SK-N-DZ (cell line): ENCODE measurements around the gene RB1.
"Not testable (repeated sequence)": the region's sequence is repeated elsewhere in the genome, so short reads cannot be mapped to it uniquely, and the experiment has no call there.

ENCODE experiments used
- DNase-seq: peaks from one replicate; pipeline ENCODE4 v3.0.0-alpha.2; 2015; ENCODE audit warnings: low spot score

The RB1 gene

DNA sequence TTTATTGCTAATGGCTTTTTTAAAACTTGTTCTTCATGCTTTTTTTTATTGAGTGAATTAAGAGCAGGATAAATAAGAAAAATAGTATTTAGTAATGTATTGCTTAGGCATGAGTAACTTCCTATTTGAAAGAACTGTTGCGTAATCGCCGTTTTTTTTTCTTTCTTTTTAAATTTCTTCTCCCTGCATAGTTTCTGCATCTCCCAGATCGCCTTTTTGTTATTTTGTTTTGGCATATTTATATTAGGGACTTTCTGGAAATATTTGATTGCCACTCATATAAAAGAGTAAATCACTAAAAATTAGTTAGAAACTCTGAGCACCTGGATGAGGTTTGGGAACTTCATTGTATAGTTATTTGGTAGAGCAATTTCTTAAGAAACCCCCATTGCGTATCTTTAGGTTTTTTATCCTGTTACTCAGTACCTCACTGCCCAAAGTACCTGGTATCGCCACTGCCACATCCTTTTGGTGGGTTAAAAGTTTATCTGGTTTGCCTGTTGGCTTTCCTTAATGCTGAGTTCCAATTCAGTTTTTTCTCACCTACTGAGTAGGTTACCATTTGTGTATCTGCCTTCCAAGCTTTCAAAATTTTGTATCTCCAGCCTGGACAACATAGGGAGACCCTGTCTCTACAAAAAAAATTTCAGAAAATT, 145.5 kb downstream of the RB1 start:
- no peak for DNase-seq

- no peak for DNase-seq
Measured at GRCh38 chr13:48449656-48450055, 146.1 kb downstream of the RB1 start.

GRCh38 chr13:48451196-48451595, 147.6 kb downstream of the RB1 start:
- DNase-seq: not testable (repeated sequence)

- DNase-seq: no peak
Measured at GRCh38 chr13:48456546-48456945, 153.0 kb downstream of the RB1 start.

GRCh38 chr13:48457578-48458242, 154.2 kb downstream of the RB1 start:
- DNase-seq: no peak

DNA sequence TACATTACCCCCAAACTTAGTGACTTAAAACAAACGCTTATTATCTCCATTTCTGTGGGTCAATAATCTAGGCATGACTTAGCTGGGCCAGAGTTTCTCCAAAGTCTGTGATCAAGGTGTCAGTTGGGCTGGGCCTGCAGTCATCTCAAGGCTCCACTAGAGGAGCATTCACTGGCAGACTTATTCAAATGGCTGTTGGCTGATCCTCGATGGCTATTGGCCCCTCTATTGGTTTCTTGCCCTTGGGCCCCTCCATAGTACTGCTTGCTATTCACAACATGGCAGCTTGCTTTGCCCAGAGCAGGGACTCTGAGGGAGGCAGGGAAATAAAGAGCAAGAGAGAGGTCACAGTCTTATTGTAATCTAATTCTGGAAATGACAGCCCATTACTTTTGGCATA, 171.7 kb downstream of the RB1 start:
- DNase-seq: no peak

GRCh38 chr13:48476215-48476614, 172.7 kb downstream of the RB1 start:
- no peak for DNase-seq

- DNase-seq: no peak
Measured at GRCh38 chr13:48476686-48477085, 173.1 kb downstream of the RB1 start.

- no peak for DNase-seq
Measured at GRCh38 chr13:48477191-48477855, 173.8 kb downstream of the RB1 start.

- no peak for DNase-seq
Measured at GRCh38 chr13:48478391-48478790, 174.8 kb downstream of the RB1 start.

GRCh38 chr13:48483575-48483974, 180.0 kb downstream of the RB1 start:
- no peak for DNase-seq

DNA sequence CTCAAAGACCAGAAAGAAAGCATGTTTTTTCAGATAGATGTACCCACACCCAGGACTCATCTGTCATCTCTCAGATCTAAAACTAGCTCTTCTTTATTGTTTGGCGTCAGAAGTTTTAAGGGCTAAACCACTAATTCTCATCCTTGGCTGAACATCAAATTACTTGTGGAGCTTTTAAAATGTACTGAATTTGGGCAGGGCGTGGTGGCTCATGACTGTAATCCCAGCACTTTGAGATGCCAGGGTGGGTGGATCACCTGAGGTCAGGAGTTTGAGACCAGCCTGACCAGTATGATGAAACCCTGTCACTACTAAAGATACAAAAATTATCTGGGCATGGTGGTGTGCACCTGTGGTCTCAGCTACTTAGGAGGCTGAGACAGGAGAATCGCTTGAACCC, 181.9 kb downstream of the RB1 start:
- DNase-seq: no peak

DNA sequence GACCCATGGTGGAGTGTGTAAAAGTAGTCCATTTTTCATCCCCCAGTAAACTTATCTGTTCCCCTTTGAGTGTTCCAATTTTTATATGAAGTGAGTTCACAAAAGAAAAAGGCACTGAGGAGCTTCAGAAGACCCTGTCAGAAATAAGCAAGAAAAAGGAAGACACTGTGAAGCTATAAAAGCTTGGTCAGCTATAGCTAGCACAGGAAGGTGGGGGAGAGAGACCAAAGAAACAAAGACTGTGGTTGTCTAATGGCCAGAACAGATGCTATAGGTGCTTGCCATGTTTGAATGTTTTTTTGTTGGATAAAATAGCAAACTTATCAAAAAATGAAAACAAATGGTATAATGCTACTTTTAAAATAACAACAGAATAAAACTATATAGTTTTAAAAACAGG, 182.8 kb downstream of the RB1 start:
- DNase-seq: no peak

- DNase-seq: no peak
Measured at GRCh38 chr13:48486836-48487235, 183.3 kb downstream of the RB1 start.

DNA sequence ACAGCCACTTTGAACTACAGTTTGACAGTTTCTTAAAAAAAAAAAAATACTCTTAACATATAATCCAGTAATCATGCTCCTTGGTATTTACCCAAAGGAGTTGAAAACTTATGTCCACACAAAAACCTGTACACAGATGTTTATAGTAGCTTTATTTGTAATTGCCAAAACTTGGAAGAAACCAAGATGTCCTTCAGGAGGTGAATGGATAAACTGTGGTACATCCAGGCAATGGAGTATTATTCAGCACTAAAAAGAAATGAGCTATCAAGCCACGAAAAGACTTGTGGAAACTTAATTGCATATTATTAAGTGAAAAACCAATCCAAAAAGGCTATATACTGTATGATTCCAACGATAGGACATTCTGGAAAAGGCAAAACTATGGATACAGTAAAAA, 184.4 kb downstream of the RB1 start:
- no peak for DNase-seq

- no peak for DNase-seq
Measured at GRCh38 chr13:48488995-48489394, 185.4 kb downstream of the RB1 start.

DNA sequence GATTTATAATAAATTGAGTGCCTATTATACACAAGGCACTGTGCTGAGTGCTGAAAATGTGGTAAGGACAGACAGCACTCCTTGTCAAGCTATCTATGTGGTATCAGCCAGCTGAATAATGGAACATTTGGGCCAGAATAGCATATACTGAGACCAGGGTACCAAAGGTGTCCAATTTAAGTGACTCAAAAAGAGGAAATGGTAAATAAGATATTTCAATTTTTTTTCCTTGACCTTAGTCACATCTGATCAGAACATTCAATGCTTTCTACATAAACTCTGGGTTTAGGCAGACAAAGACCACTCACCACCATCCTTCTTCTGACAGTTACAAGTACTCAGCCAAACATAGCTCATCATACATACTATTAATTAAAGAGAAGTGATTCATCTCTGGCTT, 186.1 kb downstream of the RB1 start:
- no peak for DNase-seq

DNA sequence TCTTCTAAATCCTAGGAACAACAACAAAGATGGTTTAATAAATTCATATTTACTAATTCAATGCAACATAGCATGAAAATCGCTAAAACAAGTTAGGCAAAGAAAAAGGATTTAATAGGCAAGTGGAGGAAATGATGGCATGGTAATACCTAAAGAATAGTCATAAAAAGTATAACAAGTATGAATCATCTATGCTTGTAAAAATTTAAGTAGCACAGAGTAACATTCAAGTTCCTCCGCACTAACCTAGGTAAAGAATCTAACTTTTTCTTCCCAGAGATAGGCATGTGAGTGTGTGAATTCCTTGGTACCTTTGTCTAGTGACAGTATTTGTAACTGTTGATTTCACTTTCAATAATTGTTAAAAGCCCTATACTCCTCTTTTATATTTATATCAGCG, 186.7 kb downstream of the RB1 start:
- no peak for DNase-seq

- no peak for DNase-seq
Measured at GRCh38 chr13:48491423-48492095, 188.0 kb downstream of the RB1 start.

DNA sequence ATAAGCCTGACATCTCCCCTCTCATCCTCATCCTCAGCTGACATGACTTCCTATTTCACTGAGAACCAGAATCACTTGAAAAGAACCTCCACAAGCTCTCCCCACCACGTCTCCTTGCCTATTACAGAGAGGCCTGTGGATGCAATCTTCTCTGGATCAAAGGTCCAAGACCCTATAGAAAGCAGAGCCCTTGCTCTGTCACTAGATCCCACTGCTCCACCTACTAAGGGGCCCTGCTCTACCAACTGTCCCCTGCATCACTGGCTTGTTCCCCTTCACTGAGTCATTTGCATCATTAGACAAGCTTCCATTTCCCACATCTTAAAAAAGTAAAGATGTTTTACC, 188.5 kb downstream of the RB1 start:
- no peak for DNase-seq

DNA sequence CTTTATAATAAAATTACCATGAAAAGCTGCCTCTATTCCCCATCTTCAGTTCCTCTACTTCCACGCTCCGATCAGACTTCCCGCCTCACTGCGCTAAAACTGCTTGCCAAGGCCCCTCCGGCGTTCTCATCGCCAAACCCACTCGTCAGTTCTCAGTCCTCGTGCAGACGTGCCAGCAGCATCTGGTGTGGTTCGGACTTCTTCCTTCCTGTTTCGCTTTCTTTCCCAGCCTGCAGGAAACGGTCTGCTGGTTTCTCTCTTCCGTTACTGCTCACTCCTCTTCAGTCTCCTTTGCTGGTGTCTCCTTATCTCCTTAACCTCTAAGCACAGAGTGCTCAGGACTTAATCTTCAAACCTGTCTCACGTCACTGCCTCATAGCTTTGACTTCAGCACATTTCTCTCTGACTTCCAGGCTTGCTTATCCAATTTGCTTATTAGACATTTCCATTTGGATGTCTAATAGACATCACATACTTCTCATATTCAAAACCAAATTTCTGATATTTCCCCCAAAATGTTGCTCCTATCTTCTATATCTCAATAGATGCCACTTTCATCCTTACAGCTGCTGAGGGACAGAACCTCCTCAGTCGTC, 189.0 kb downstream of the RB1 start:
- peak; percentile 6 for DNase-seq

DNA sequence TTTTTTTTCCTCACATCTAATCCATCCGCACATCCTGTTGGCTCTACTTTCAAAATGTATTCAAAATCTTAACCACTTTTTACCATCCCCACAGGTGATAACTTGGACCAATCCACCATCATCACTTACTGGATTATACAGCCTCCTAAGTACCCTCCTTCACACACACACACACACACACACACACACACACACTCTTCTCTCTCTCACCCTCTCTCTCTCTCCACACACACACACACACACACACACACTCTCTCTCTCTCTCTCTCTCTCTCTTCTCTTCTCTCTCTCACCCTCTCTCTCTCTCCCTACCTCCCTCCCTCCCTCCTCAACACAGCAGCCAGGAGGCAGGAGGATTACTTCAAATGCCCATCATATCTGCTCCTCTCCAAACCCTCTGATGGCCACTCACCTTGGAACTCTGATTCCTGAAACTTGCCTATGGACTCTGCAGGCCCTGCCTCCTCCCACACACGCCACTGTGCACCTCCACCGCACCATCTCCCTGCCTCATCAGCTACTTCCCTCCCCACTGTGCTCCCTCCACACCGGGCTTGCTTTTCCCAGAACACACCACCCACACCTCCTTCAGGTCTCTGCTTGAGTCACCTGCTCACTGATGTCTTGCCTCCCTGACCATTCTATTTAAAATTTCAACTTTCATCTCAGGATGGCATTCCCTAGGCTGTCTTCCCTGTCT, 189.7 kb downstream of the RB1 start:
- no peak for DNase-seq
